Mucosa of descending colon (tissue), 3 donors: ENCODE measurements around the gene HUS1. TPM values are rescaled to one million over a fixed set of nuclear protein-coding genes. Genes with fewer than 3 reads are reported as not detected.

Experiments
- ATAC-seq: fragments of 200-7000 bp; cut with Tn5 transposase; one replicate; pipeline ENCODE4 v1.9.1; 2020; ENCODE audit warnings: mild to moderate bottlenecking, moderate library complexity
- DNase-seq, 3 donors: peaks; one replicate each; pipeline ENCODE4 v3.0.0-alpha.2; 2020
- H3K36me3 ChIP-seq: fragments of 200-600 bp; one replicate; pipeline ENCODE4 v1.8.0; 2021; ENCODE audit warnings: low read depth, mild to moderate bottlenecking
- H3K4me1 ChIP-seq: fragments of 200-600 bp; one replicate; pipeline ENCODE4 v1.8.0; 2021; ENCODE audit warnings: low read depth, mild to moderate bottlenecking
- H3K4me3 ChIP-seq: fragments of 200-600 bp; one replicate; pipeline ENCODE4 v1.8.0; 2021; ENCODE audit warnings: mild to moderate bottlenecking
- H3K9me3 ChIP-seq: fragments of 200-600 bp; one replicate; pipeline ENCODE4 v1.8.0; 2021; ENCODE audit warnings: mild to moderate bottlenecking
- intact Hi-C, 2 donors: fragments of 100-400 bp; cut with DNase I in 1 of 2; cut with micrococcal nuclease in 1 of 2; formaldehyde crosslinking; loops; one replicate each; pipeline versions ENCODE4 v1.11.0 to v1.11.1; 2022; cut with DNase I, micrococcal nuclease
- total RNA-seq, 3 donors: library from RNA; stranded (reverse); fragmentation: NEBNext Ultra II Directional in 2 of 3; extraction: Animal tissue kit (Norgen Biotek cat#: 25700) in 2 of 3; gene quantifications; one replicate each; pipeline versions ENCODE4 v1.2.1 to v1.2.4, GENCODE V29; 2021 to 2023
- TF ChIP-seq, protein P1 (sequence below): fragments of 200-600 bp; IDR thresholded peaks from one replicate; pipeline ENCODE4 v1.8.0; 2022; ENCODE audit warnings: antibody characterized with exemption, mild to moderate bottlenecking
- donor health status: DM: no; HTN: no; CAD: no; lungs with moderate emphysema.
- donor health status: DM: no; HTN: no; CAD: no.
- donor health status: DM: no; HTN: yes; CAD: no.

HUS1 gene
- total RNA-seq, 3 donors from 2014 or later: 44.8 to 53.7 (median 47.4) TPM

GRCh38 chr7:47936323-47936722 lies 43.1 kb downstream of the HUS1 start:
- no peaks in the 10 kb centered on the region for H3K9me3 ChIP-seq
- ATAC-seq: no peak
- intact Hi-C loops: no loop called here

DNA sequence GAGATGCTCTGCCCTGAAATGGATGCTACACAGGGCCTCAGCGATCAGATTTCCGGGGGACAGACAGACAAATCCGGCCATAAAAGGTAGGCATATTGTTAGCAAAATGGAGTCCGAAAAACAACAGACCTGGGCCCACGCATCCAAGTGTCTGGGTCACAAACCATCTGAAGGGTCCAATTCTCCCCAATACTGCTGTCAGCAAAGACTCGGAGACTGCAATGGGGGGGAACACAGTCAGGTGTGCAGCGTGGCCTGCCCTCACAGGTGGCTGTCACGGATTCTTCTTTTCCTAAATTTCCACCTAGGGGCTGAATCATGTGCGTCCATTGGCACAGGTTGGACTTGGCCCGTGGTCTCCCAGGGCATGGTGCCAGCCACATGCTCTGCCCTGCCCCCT lies 44.1 kb downstream of the HUS1 start:
- H3K9me3 ChIP-seq: no peaks in the 10 kb centered on the region
- ATAC-seq (no peak), DNase-seq (no peak)
- H3K36me3 ChIP-seq: no peaks in the 10 kb centered on the region
- H3K4me3 ChIP-seq: no peak overlapping the region
- H3K4me1 ChIP-seq: peaks cover 9% of the 10 kb centered on the region
- TF ChIP-seq, protein P1, sequence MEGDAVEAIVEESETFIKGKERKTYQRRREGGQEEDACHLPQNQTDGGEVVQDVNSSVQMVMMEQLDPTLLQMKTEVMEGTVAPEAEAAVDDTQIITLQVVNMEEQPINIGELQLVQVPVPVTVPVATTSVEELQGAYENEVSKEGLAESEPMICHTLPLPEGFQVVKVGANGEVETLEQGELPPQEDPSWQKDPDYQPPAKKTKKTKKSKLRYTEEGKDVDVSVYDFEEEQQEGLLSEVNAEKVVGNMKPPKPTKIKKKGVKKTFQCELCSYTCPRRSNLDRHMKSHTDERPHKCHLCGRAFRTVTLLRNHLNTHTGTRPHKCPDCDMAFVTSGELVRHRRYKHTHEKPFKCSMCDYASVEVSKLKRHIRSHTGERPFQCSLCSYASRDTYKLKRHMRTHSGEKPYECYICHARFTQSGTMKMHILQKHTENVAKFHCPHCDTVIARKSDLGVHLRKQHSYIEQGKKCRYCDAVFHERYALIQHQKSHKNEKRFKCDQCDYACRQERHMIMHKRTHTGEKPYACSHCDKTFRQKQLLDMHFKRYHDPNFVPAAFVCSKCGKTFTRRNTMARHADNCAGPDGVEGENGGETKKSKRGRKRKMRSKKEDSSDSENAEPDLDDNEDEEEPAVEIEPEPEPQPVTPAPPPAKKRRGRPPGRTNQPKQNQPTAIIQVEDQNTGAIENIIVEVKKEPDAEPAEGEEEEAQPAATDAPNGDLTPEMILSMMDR: no peak
- intact Hi-C loops: no loop called here

More at GRCh38 chr7:47936323-47936722, 43.1 kb downstream of the HUS1 start:
- H3K36me3 ChIP-seq: no peaks in the 10 kb centered on the region
- peaks cover 18% of the 10 kb centered on the region for H3K4me1 ChIP-seq
- TF ChIP-seq, protein P1: no peak
- H3K4me3 ChIP-seq: no peak overlapping the region
- no peak for DNase-seq

- DNase-seq (no peak), ATAC-seq (no peak)
- Histone ChIP-seq H3K9me3 (no peaks in the 10 kb centered on the region), H3K4me1 (peaks cover 6% of the 10 kb centered on the region), H3K36me3 (no peaks in the 10 kb centered on the region), H3K4me3 (no peak overlapping the region)
- intact Hi-C loops: no loop called here
- TF ChIP-seq, protein P1: no peak
These were observed 44.6 kb downstream of the HUS1 start for GRCh38 chr7:47934831-47935230.

- H3K4me3 ChIP-seq: no peak overlapping the region
- TF ChIP-seq, protein P1: no peak
- H3K4me1 ChIP-seq: no peaks in the 10 kb centered on the region
- H3K36me3 ChIP-seq: no peaks in the 10 kb centered on the region
- no peak for ATAC-seq
- no peaks in the 10 kb centered on the region for H3K9me3 ChIP-seq
- intact Hi-C loops: no loop called here
- DNase-seq: no peak
These were observed 46.2 kb downstream of the HUS1 start for GRCh38 chr7:47933215-47933614.

DNA sequence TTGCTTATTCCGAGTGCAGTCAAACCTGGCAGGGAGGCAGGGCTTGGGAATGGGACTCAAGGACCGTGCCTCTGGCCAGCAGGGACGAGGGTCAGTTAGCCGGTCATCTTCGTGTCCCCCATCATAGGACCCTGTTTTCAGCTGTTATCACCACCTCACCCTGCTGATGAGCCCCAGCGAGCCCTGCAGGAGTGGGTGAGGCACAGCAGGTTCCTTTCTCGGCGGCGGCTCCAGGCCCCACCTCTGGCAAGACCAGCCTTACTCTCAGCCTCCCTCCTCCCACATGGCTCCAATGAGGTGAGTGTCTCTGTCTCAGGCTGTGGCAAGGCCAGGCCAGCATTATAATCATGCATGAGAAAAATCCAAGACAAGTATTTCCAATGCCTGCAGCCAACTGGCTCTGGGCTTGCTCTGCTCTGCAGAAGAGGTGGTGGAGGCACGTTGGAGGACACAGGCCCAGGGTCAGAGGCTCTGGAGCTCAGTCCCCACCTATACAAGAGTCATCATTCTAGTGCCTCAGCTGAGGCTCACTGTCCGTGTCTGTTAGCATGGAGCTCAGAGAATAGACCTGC lies 46.9 kb downstream of the HUS1 start:
- DNase-seq (no peak), ATAC-seq (no peak)
- H3K4me1 ChIP-seq: no peaks in the 10 kb centered on the region
- intact Hi-C loops: no loop called here
- no peaks in the 10 kb centered on the region for H3K36me3 ChIP-seq
- TF ChIP-seq, protein P1: no peak
- H3K4me3 ChIP-seq: no peak overlapping the region
- H3K9me3 ChIP-seq: no peaks in the 10 kb centered on the region

DNA sequence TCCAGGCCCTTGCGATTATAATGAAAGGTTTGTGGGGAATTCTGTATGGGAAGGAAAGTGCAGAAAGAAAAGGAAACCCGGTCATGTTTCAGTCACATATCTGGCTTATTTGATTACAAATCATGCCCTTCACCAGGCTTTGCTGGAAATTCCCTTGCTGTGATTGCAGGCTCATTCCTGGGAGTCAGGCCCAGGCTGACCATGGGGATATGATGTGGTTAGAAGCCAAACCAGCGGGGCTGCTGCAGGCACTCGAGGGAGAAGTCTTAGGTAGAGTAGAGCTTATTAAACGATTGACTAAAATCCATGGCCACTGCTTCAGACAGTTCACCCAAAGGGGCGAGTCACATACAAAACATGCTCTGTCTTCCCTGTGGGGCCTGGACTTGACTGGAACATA lies 47.4 kb downstream of the HUS1 start:
- no peak for ATAC-seq
- intact Hi-C loops: no loop called here
- no peak for DNase-seq
- no peak overlapping the region for H3K4me3 ChIP-seq
- no peaks in the 10 kb centered on the region for H3K36me3 ChIP-seq
- TF ChIP-seq, protein P1: no peak
- H3K4me1 ChIP-seq: no peaks in the 10 kb centered on the region
- H3K9me3 ChIP-seq: no peaks in the 10 kb centered on the region
